Ovary (tissue), 3 donors: ENCODE results near the gene HIVEP1.

ENCODE experiments used
- POLR2A ChIP-seq: fragments of 450-650 bp; IDR thresholded peaks from one replicate; pipeline ENCODE4 v1.6.1; 2017; ENCODE audit warnings: antibody characterized with exemption, mild to moderate bottlenecking, moderate library complexity
- TF ChIP-seq, protein P1 (sequence below), 3 donors: fragments of 450-650 bp in 2 of 3; fragments of 200-600 bp in 1 of 3; IDR thresholded peaks; one replicate each; pipeline versions ENCODE4 v1.5.1 to v1.8.0; 2016 to 2022; ENCODE audit warnings: antibody characterized with exemption in 3 of 3, mild to moderate bottlenecking in 1 of 3
- donor health status: DM: no; HTN: no; CAD: no.

- TF ChIP-seq, protein P1, sequence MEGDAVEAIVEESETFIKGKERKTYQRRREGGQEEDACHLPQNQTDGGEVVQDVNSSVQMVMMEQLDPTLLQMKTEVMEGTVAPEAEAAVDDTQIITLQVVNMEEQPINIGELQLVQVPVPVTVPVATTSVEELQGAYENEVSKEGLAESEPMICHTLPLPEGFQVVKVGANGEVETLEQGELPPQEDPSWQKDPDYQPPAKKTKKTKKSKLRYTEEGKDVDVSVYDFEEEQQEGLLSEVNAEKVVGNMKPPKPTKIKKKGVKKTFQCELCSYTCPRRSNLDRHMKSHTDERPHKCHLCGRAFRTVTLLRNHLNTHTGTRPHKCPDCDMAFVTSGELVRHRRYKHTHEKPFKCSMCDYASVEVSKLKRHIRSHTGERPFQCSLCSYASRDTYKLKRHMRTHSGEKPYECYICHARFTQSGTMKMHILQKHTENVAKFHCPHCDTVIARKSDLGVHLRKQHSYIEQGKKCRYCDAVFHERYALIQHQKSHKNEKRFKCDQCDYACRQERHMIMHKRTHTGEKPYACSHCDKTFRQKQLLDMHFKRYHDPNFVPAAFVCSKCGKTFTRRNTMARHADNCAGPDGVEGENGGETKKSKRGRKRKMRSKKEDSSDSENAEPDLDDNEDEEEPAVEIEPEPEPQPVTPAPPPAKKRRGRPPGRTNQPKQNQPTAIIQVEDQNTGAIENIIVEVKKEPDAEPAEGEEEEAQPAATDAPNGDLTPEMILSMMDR (IDR thresholded peaks at IDR 0.05): no peak
- no peak for TF ChIP-seq POLR2A
Measured at GRCh38 chr6:11973238-11973637, 38.9 kb upstream of the HIVEP1 start.
